HEK293 (cell line): ENCODE results near the gene PDSS2.
"Not testable (repeated sequence)": the region's sequence is repeated elsewhere in the genome, so short reads cannot be mapped to it uniquely, and the experiment has no call there.

ENCODE experiments used
- CTCF ChIP-seq: fragments of 450-650 bp; formaldehyde crosslinking; IDR thresholded peaks from 2 replicates; pipeline ENCODE4 v1.5.1; 2016; ENCODE audit warnings: missing biosample characterization, missing genetic modification characterization
- PRDM2 ChIP-seq: fragments of 450-650 bp; formaldehyde crosslinking; IDR thresholded peaks from 2 replicates; pipeline ENCODE4 v1.5.1; 2016; ENCODE audit warnings: missing biosample characterization, missing genetic modification characterization, borderline replicate concordance
- SP2 ChIP-seq: fragments of 450-650 bp; formaldehyde crosslinking; IDR thresholded peaks from 2 replicates; pipeline ENCODE4 v1.5.1; 2016; ENCODE audit warnings: missing biosample characterization, missing genetic modification characterization
- TCF7L2 ChIP-seq: IDR thresholded peaks from 2 replicates; pipeline ENCODE4 v1.6.1; 2011; ENCODE audit warnings: low read depth, mild to moderate bottlenecking, inconsistent platforms, low read length, moderate library complexity, borderline replicate concordance
- YY1 ChIP-seq: fragments of 450-650 bp; formaldehyde crosslinking; IDR thresholded peaks from 2 replicates; pipeline ENCODE4 v1.5.1; 2018; ENCODE audit warnings: missing biosample characterization, missing genetic modification characterization
- ZFP3 ChIP-seq: fragments of 450-650 bp; formaldehyde crosslinking; IDR thresholded peaks from 2 replicates; pipeline ENCODE4 v1.5.1; 2016; ENCODE audit warnings: low read depth, missing biosample characterization, missing genetic modification characterization
- ZNF274 ChIP-seq, 2 experiments: fragments of 200-500 bp in 1 of 2; fragments of 450-650 bp in 1 of 2; sonication (Bioruptor generic) in 1 of 2; formaldehyde crosslinking in 1 of 2; IDR thresholded peaks; 2 replicates each; pipeline versions ENCODE4 v1.5.1 to v1.6.1; 2014 to 2016; ENCODE audit warnings: borderline replicate concordance in 1 of 2, inconsistent platforms in 1 of 2, low read length in 1 of 2, missing biosample characterization in 1 of 2, missing genetic modification characterization in 1 of 2
- ZNF311 ChIP-seq: fragments of 450-650 bp; formaldehyde crosslinking; IDR thresholded peaks from 2 replicates; pipeline ENCODE4 v1.5.1; 2017; ENCODE audit warnings: missing biosample characterization, missing genetic modification characterization, borderline replicate concordance
- ZNF398 ChIP-seq: fragments of 450-650 bp; formaldehyde crosslinking; IDR thresholded peaks from 2 replicates; pipeline ENCODE4 v1.5.1; 2017; ENCODE audit warnings: missing biosample characterization, missing genetic modification characterization
- ZNF837 ChIP-seq: fragments of 450-650 bp; formaldehyde crosslinking; IDR thresholded peaks from 2 replicates; pipeline ENCODE4 v1.5.1; 2016; ENCODE audit warnings: missing biosample characterization, missing genetic modification characterization
- ZSCAN16 ChIP-seq: fragments of 450-650 bp; formaldehyde crosslinking; IDR thresholded peaks from 2 replicates; pipeline ENCODE4 v1.5.1; 2016; ENCODE audit warnings: missing biosample characterization, missing genetic modification characterization

GRCh38 chr6:107135048-107135680 lies 324.2 kb downstream of the PDSS2 start:
- TF ChIP-seq CTCF (tag by site-specific recombination); YY1; SP2 (tag by site-specific recombination); ZNF837 (tag by site-specific recombination); TCF7L2; PRDM2 (tag by site-specific recombination); ZSCAN16; ZNF274 (IDR thresholded peaks at IDR 0.05; ENCODE audit: low read length); ZNF274 (tag by site-specific recombination; IDR thresholded peaks at IDR 0.05; ENCODE audit: borderline replicate concordance); ZFP3 (tag by site-specific recombination); ZNF398 (tag by site-specific recombination); ZNF311 (tag by site-specific recombination): not testable (repeated sequence)
